ENCODE measurements around the gene SEMA3D.
"Not testable (repeated sequence)": the region's sequence is repeated elsewhere in the genome, so short reads cannot be mapped to it uniquely, and the experiment has no call there.

The SEMA3D gene

DNA sequence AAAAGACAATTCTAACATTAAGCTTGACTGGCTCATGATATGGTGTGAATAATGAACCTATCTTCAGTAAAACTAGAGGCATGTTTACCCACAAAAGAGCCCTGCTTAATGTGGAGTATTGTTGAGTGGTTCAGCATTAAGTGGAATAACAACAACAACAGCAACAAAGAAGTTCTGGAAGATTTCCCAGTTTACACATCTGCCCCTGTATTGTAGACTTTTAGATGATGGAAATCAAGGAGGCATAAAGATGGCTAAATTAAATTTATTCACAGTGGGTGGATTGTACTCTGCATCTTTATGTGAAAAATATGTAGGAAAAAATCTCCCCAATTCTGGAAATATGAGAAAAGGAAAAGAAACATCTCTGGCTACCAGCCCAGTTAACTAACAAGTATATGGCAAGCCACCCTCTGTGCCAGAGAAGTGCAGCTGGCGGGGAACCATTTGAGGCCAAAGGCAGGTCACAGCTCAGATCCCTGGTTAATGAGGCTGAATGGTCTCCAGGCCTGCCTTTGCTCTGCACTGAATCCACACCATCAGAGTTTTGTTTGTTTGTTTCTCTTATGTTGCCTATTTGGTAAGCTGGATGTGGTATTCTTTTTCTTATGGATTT is 186.0 kb downstream of the SEMA3D start:
- no peak for DNase-seq (ENCODE audit: low read depth in 1 of 2, low spot score in 1 of 2)

DNA sequence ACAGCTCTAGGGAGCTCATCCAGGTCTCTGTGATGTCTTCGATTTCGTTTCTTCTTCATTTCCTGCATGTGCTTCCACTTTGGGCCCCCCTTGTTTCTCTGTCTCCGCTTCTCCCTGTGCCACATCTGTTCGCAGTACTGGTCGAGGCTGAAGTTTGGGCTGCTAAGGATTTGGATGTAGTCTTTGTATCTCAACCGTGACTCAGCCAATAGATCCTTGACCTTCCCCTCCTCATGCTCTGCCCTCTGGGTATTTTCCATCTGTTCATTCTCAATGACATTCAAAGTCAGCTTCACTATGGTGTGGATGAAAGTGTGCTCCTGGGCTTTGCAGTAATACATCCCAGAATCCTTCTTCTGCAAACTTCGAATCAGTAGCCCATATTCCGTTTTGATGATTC is 187.4 kb downstream of the SEMA3D start:
- DNase-seq (ENCODE audit: low read depth in 1 of 2, low spot score in 1 of 2): no peak

- DNase-seq (ENCODE audit: low read depth in 1 of 2, low spot score in 1 of 2): no peak
These were observed 188.2 kb downstream of the SEMA3D start for GRCh38 chr7:84998665-84999064.

- no peak for DNase-seq (ENCODE audit: low read depth in 1 of 2, low spot score in 1 of 2)
These were observed 189.2 kb downstream of the SEMA3D start for GRCh38 chr7:84997626-84998025.

DNA sequence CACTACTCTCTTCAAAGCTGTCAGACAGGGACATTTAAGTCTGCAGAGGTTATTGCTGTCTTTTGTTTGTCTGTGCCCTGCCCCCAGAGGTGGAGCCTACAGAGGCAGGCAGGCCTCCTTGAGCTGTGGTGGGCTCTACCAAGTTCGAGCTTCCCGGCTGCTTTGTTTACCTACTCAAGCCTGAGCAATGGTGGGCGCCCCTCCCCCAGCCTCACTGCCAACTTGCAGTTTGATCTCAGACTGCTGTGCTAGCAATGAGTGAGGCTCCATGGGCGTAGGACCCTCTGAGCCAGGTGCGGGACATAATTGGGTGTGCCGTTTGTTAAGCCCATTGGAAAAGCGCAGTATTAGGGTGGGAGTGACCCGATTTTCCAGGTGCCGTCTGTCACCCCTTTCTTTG is 193.9 kb downstream of the SEMA3D start:
- not testable (repeated sequence) for DNase-seq (ENCODE audit: low read depth in 1 of 2, low spot score in 1 of 2)

DNA sequence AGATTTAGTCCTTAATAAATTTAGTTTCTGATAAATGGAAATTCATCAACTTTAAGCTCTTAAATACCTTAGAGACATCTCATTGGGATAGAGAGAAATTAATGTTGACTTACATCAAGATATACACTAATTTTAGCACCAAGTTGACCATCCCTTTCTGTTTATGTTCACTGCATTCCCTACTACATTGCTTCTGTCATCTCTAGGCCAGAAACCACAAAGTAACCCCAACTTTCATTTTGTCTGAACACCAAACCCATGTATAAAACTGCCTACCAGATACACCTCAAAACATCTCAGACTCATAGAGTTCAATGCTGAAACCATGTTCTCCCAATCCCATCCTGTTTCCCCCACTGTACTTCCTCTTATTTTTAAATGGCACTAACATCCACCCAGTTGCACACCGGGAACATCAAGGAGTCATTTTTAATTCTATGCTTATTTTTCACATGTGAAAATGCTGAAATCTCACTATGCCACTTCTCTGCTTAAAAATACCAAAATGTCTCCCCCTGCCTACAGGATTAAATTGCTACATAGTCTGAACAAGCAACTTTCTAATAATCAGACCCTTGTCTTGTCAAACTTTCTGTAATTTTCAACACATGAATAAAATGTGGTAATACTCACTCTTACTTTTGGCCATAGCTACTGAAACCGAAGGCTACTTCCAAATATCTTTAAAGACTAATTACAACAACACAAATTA is 201.6 kb downstream of the SEMA3D start:
- no peak for DNase-seq (ENCODE audit: low read depth in 1 of 2, low spot score in 1 of 2)

DNA sequence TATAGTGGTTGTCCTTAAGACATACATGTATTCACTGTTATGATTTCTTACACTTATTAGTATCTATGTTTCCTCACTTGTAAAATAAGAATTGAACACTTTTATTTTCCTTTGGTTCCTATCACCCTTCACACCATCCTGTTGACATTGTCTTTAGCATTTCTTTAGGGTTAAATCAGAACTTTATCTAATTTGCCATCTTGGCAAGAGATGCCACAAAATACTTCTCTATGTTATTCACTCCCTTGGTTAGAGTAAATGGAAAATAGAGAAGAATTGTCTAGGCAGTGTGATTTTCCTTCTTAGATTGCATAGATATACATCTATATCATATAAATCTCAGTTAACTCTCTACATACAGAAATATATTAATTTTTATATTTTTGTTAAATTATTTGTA is 204.7 kb downstream of the SEMA3D start:
- no peak for DNase-seq (ENCODE audit: low read depth in 1 of 2, low spot score in 1 of 2)

- DNase-seq (ENCODE audit: low read depth in 1 of 2, low spot score in 1 of 2): no peak
These were observed 205.5 kb downstream of the SEMA3D start for GRCh38 chr7:84981055-84981976.

GRCh38 chr7:84975586-84976185 is 211.2 kb downstream of the SEMA3D start:
- no peak for DNase-seq (ENCODE audit: low read depth in 1 of 2, low spot score in 1 of 2)

- DNase-seq (ENCODE audit: low read depth in 1 of 2, low spot score in 1 of 2): no peak
These were observed 215.5 kb downstream of the SEMA3D start for GRCh38 chr7:84971360-84971759.

GRCh38 chr7:84970670-84971069 is 216.2 kb downstream of the SEMA3D start:
- DNase-seq (ENCODE audit: low read depth in 1 of 2, low spot score in 1 of 2): no peak

GRCh38 chr7:84953234-84953633 is 233.6 kb downstream of the SEMA3D start:
- no peak for DNase-seq (ENCODE audit: low read depth in 1 of 2, low spot score in 1 of 2)

- DNase-seq (ENCODE audit: low read depth in 1 of 2, low spot score in 1 of 2): no peak
These were observed 236.0 kb downstream of the SEMA3D start for GRCh38 chr7:84950836-84951235.

GRCh38 chr7:84949501-84949900 is 237.4 kb downstream of the SEMA3D start:
- no peak for DNase-seq (ENCODE audit: low read depth in 1 of 2, low spot score in 1 of 2)

DNA sequence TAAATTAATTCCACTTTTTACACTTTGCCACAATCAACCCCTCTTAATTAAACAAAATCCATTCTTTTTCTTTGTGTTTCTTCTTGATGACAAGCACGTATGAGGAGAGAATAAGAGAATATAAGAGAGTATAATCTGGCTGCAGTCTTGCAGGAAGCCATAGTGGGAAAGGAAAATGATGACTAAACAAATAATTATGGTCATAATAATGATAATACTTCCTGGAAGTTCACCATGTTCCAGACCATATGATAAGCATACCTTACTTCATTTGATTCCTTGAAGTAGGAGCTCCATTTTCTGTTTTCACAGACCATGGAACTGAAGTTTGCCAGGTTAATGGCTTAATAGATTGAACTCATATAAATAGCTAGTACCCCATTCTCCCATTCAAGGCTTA is 237.8 kb downstream of the SEMA3D start:
- DNase-seq (ENCODE audit: low read depth in 1 of 2, low spot score in 1 of 2): no peak

- DNase-seq (ENCODE audit: low read depth in 1 of 2, low spot score in 1 of 2): no peak
These were observed 238.2 kb downstream of the SEMA3D start for GRCh38 chr7:84948634-84949033.

DNA sequence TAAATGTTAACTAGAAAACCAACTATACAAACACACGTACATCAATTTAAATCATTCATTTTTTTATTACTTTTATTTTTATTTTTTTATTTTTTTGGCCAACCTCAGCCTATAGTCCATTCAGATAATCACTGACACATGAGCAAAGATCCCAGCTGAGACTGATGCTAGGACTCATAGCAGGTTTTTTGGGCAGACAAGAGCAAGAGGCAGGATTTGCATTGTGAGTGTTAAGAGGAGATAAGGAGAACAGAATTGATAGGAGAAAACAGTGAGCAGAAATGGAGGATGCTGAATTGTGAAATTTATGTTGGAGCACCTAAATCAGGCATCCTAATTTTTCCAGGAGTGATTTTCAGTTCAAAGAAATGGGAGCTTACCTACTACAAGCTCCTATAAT is 240.3 kb downstream of the SEMA3D start:
- no peak for DNase-seq (ENCODE audit: low read depth in 1 of 2, low spot score in 1 of 2)
